ENCODE measurements around the gene SGF29.

Gene SGF29

DNA sequence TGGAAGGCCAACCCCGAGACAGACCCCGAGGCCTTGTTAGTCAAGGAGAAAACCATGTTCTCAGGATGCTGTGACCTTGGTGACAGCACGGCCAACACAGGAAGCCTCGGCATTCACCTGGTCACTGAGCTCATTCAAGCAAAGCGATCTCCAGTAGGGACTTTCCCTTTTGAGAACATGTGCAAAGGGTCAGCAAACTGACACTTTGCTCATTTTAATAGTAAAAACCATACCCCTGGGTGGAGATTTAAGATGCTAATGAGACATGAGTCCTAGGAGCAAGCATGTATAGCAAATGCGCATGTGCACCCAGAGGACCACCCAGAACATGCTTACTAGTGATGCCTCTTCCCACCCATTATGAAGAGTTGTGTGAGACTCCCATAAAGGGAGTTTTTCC is 48.8 kb downstream of the SGF29 start:
- no peak overlapping the region for H2AFZ ChIP-seq (ENCODE audit: low read depth)
- no peaks in the 10 kb centered on the region for H3K36me3 ChIP-seq (ENCODE audit: insufficient read depth)
- peaks cover 8% of the 10 kb centered on the region for H3K4me1 ChIP-seq (ENCODE audit: low read depth, poor library complexity, severe bottlenecking)
- H3K9ac ChIP-seq = no peak overlapping the region
- H3K4me2 ChIP-seq = no peak overlapping the region
- no peak overlapping the region for H3K4me3 ChIP-seq (IDR thresholded peaks at IDR 0.05; ENCODE audit: insufficient read depth, low read depth, low read length)
- TF ChIP-seq, protein P1, sequence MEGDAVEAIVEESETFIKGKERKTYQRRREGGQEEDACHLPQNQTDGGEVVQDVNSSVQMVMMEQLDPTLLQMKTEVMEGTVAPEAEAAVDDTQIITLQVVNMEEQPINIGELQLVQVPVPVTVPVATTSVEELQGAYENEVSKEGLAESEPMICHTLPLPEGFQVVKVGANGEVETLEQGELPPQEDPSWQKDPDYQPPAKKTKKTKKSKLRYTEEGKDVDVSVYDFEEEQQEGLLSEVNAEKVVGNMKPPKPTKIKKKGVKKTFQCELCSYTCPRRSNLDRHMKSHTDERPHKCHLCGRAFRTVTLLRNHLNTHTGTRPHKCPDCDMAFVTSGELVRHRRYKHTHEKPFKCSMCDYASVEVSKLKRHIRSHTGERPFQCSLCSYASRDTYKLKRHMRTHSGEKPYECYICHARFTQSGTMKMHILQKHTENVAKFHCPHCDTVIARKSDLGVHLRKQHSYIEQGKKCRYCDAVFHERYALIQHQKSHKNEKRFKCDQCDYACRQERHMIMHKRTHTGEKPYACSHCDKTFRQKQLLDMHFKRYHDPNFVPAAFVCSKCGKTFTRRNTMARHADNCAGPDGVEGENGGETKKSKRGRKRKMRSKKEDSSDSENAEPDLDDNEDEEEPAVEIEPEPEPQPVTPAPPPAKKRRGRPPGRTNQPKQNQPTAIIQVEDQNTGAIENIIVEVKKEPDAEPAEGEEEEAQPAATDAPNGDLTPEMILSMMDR (conservative IDR thresholded peaks at IDR 0.05; ENCODE audit: low read depth, low read length) = no peak
- H4K20me1 ChIP-seq (ENCODE audit: insufficient read depth) = no peaks in the 10 kb centered on the region
- no peaks in the 10 kb centered on the region for H3K79me2 ChIP-seq (ENCODE audit: insufficient read depth, low read depth)
- H3K27me3 ChIP-seq (ENCODE audit: insufficient read depth, low read depth) = no peaks in the 10 kb centered on the region
- no peak overlapping the region for H3K27ac ChIP-seq

- Histone ChIP-seq H3K36me3 (ENCODE audit: insufficient read depth) (no peaks in the 10 kb centered on the region), H3K4me3 (IDR thresholded peaks at IDR 0.05; ENCODE audit: insufficient read depth, low read depth, low read length) (no peak overlapping the region), H3K79me2 (ENCODE audit: insufficient read depth, low read depth) (no peaks in the 10 kb centered on the region), H3K9ac (no peak overlapping the region), H2AFZ (ENCODE audit: low read depth) (no peak overlapping the region), H3K4me2 (no peak overlapping the region), H4K20me1 (ENCODE audit: insufficient read depth) (no peaks in the 10 kb centered on the region), H3K4me1 (ENCODE audit: low read depth, poor library complexity, severe bottlenecking) (no peaks in the 10 kb centered on the region), H3K27ac (no peak overlapping the region), H3K27me3 (ENCODE audit: insufficient read depth, low read depth) (no peaks in the 10 kb centered on the region)
- TF ChIP-seq, protein P1 (conservative IDR thresholded peaks at IDR 0.05; ENCODE audit: low read depth, low read length) = no peak
Measured at GRCh38 chr16:28603381-28604185, 49.9 kb downstream of the SGF29 start.

DNA sequence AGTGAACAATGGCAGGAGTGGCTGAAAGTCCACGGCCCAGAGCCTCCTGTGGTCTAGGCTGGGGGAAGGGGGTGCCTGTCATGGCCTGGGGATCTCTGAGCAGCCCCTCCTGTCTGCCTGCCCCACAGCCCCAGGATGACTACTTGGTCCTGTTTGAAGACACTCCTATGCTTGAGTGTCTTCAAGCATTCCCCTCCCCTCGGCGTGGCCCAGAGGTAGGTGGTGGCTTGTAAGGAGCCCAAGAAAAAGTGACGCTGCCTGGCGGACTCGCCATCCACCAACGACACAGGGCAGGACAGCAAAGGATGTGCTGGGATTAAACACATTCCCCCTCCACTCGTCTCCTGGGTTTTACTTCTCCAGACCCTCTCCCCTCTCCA is 50.5 kb downstream of the SGF29 start:
- Histone ChIP-seq H3K4me1 (ENCODE audit: low read depth, poor library complexity, severe bottlenecking) (no peaks in the 10 kb centered on the region), H3K4me2 (no peak overlapping the region), H3K27me3 (ENCODE audit: insufficient read depth, low read depth) (no peaks in the 10 kb centered on the region), H3K9ac (no peak overlapping the region), H4K20me1 (ENCODE audit: insufficient read depth) (no peaks in the 10 kb centered on the region), H3K27ac (no peak overlapping the region), H2AFZ (ENCODE audit: low read depth) (no peak overlapping the region), H3K4me3 (IDR thresholded peaks at IDR 0.05; ENCODE audit: insufficient read depth, low read depth, low read length) (no peak overlapping the region), H3K36me3 (ENCODE audit: insufficient read depth) (no peaks in the 10 kb centered on the region), H3K79me2 (ENCODE audit: insufficient read depth, low read depth) (no peaks in the 10 kb centered on the region)
- TF ChIP-seq, protein P1 (conservative IDR thresholded peaks at IDR 0.05; ENCODE audit: low read depth, low read length) = no peak

GRCh38 chr16:28606291-28607115 is 52.8 kb downstream of the SGF29 start:
- H3K4me1 ChIP-seq (ENCODE audit: low read depth, poor library complexity, severe bottlenecking) = no peaks in the 10 kb centered on the region
- no peaks in the 10 kb centered on the region for H3K79me2 ChIP-seq (ENCODE audit: insufficient read depth, low read depth)
- TF ChIP-seq, protein P1 (conservative IDR thresholded peaks at IDR 0.05; ENCODE audit: low read depth, low read length) = no peak
- no peak overlapping the region for H3K4me3 ChIP-seq (IDR thresholded peaks at IDR 0.05; ENCODE audit: insufficient read depth, low read depth, low read length)
- H3K27ac ChIP-seq = no peak overlapping the region
- H3K9ac ChIP-seq = no peak overlapping the region
- no peaks in the 10 kb centered on the region for H3K27me3 ChIP-seq (ENCODE audit: insufficient read depth, low read depth)
- no peak overlapping the region for H2AFZ ChIP-seq (ENCODE audit: low read depth)
- no peaks in the 10 kb centered on the region for H3K36me3 ChIP-seq (ENCODE audit: insufficient read depth)
- H3K4me2 ChIP-seq = no peak overlapping the region
- no peaks in the 10 kb centered on the region for H4K20me1 ChIP-seq (ENCODE audit: insufficient read depth)

Measured in KMS-11 (cell line).